Neural cell (in vitro differentiated cells): Measurements from ENCODE around the gene PROK2. TPM values are rescaled to one million over a fixed set of nuclear protein-coding genes. Genes with fewer than 3 reads are reported as not detected.

Experiments used
- H2AFZ ChIP-seq: fragments of 200-600, 300-800 bp; sonication (generic), shearing (Covaris generic); 2 replicates; pipeline ENCODE4 v1.6.0; 2014; ENCODE audit warnings: low read depth, mild to moderate bottlenecking, antibody characterized with exemption, low read length, moderate library complexity
- H3F3A ChIP-seq: fragments of 200-600 bp; shearing (Covaris generic); 2 replicates; pipeline ENCODE4 v1.6.1; 2016; ENCODE audit warnings: mild to moderate bottlenecking, moderate library complexity, mixed read lengths, antibody characterized with exemption, low read length; ENCODE audit not compliant: insufficient read depth, poor library complexity, severe bottlenecking
- H3K27ac ChIP-seq: fragments of 200-600, 300-800 bp; sonication (generic), shearing (Covaris generic); 2 replicates; pipeline ENCODE4 v1.5.1; 2014; ENCODE audit warnings: mild to moderate bottlenecking, low read length, moderate library complexity
- H3K27me3 ChIP-seq: fragments of 300-800, 200-600 bp; sonication (generic), shearing (Covaris generic); 2 replicates; pipeline ENCODE4 v1.6.0; 2014; ENCODE audit warnings: mild to moderate bottlenecking, low read depth, low read length, moderate library complexity; ENCODE audit not compliant: insufficient read depth
- H3K36me3 ChIP-seq: fragments of 300-800, 200-600 bp; sonication (generic), shearing (Covaris generic); 2 replicates; pipeline ENCODE4 v1.5.1; 2014; ENCODE audit warnings: mild to moderate bottlenecking, antibody characterized with exemption, low read length, moderate library complexity; ENCODE audit not compliant: insufficient read depth
- H3K4me2 ChIP-seq: fragments of 300-800, 200-600 bp; sonication (generic), shearing (Covaris generic); 2 replicates; pipeline ENCODE4 v1.6.0; 2014; ENCODE audit warnings: mild to moderate bottlenecking, low read length
- H3K4me3 ChIP-seq: fragments of 300-800, 200-600 bp; sonication (generic), shearing (Covaris generic); 2 replicates; pipeline ENCODE4 v1.5.1; 2014; ENCODE audit warnings: mild to moderate bottlenecking, low read length, moderate library complexity
- H3K79me2 ChIP-seq: fragments of 200-600 bp; shearing (Covaris generic); replicated peaks from 2 replicates; pipeline ENCODE4 v1.6.0; 2014; ENCODE audit warnings: mild to moderate bottlenecking, low read length, moderate library complexity; ENCODE audit not compliant: insufficient read depth
- H3K9ac ChIP-seq: fragments of 300-800, 200-600 bp; sonication (generic), shearing (Covaris generic); 2 replicates; pipeline ENCODE4 v1.6.1; 2016; ENCODE audit warnings: mild to moderate bottlenecking, low read length, mixed read lengths
- H3K9me2 ChIP-seq: fragments of 200-600 bp; shearing (Covaris generic); 2 replicates; pipeline ENCODE4 v1.6.1; 2016; ENCODE audit warnings: mild to moderate bottlenecking, low read length, mixed read lengths; ENCODE audit not compliant: insufficient read depth
- H3K9me3 ChIP-seq: fragments of 200-600, 300-800 bp; sonication (generic), shearing (Covaris generic); 2 replicates; pipeline ENCODE4 v1.6.1; 2016; ENCODE audit warnings: mild to moderate bottlenecking, mixed run types, low read length, moderate library complexity, mixed read lengths
- H4K20me1 ChIP-seq: fragments of 200-600 bp; shearing (Covaris generic); 2 replicates; pipeline ENCODE4 v1.6.1; 2016; ENCODE audit warnings: mild to moderate bottlenecking, mixed run types; ENCODE audit not compliant: insufficient read depth
- CTCF ChIP-seq: fragments of 450-650 bp; IDR thresholded peaks from 2 replicates; pipeline ENCODE4 v1.5.1; 2014; ENCODE audit warnings: antibody characterized with exemption, mild to moderate bottlenecking, moderate library complexity; ENCODE audit not compliant: poor library complexity, severe bottlenecking
- EP300 ChIP-seq: fragments of 450-650 bp; conservative IDR thresholded peaks from 2 replicates; pipeline ENCODE4 v1.6.1; 2014; ENCODE audit warnings: antibody characterized with exemption, mild to moderate bottlenecking, moderate library complexity; ENCODE audit not compliant: poor library complexity, severe bottlenecking
- EZH2 ChIP-seq: fragments of 200-600, 300-800 bp; shearing (Covaris generic), sonication (generic); IDR thresholded peaks from 2 replicates; pipeline ENCODE4 v1.6.1; 2014; ENCODE audit warnings: antibody characterized with exemption, low read length, borderline replicate concordance, mild to moderate bottlenecking; ENCODE audit not compliant: insufficient read depth, poor library complexity, severe bottlenecking
- MXI1 ChIP-seq: fragments of 450-650 bp; conservative IDR thresholded peaks from 2 replicates; pipeline ENCODE4 v1.6.1; 2014; ENCODE audit warnings: antibody characterized with exemption, mild to moderate bottlenecking; ENCODE audit not compliant: poor library complexity, severe bottlenecking
- POLR2AphosphoS5 ChIP-seq: IDR thresholded peaks from 2 replicates; pipeline ENCODE4 v1.6.1; 2012
- RAD21 ChIP-seq: fragments of 450-650 bp; conservative IDR thresholded peaks from 2 replicates; pipeline ENCODE4 v1.6.1; 2014; ENCODE audit warnings: antibody characterized with exemption, mild to moderate bottlenecking, moderate library complexity
- SMC3 ChIP-seq: fragments of 450-650 bp; conservative IDR thresholded peaks from 2 replicates; pipeline ENCODE4 v1.6.1; 2014; ENCODE audit warnings: antibody characterized with exemption, mild to moderate bottlenecking, moderate library complexity; ENCODE audit not compliant: poor library complexity
- TAF1 ChIP-seq: IDR thresholded peaks from 2 replicates; pipeline ENCODE4 v1.6.1; 2012; ENCODE audit warnings: low read depth
- polyA plus RNA-seq: library from polyadenylated mRNA; depleted of rRNA; stranded (reverse); fragments of >200 nt; gene quantifications from 2 replicates; pipeline ENCODE4 v1.2.3, GENCODE V29; 2014
- TF ChIP-seq, protein P1 (sequence below): IDR thresholded peaks from 2 replicates; pipeline ENCODE4 v1.6.1; 2012; ENCODE audit warnings: borderline replicate concordance

PROK2 gene
- polyA plus RNA-seq, 1 donor from 2014 or later: 0.30 TPM

- no peaks in the 10 kb centered on the region for H4K20me1 ChIP-seq
- H3F3A ChIP-seq: no peaks in the 10 kb centered on the region
- no peaks in the 10 kb centered on the region for H3K27me3 ChIP-seq
- H2AFZ ChIP-seq: no peak overlapping the region
- no peaks in the 10 kb centered on the region for H3K79me2 ChIP-seq
- no peak overlapping the region for H3K4me3 ChIP-seq
- H3K9ac ChIP-seq: no peak overlapping the region
- H3K9me2 ChIP-seq: no peaks in the 10 kb centered on the region
- H3K36me3 ChIP-seq: no peaks in the 10 kb centered on the region
- H3K4me2 ChIP-seq: no peak overlapping the region
- H3K27ac ChIP-seq: no peak overlapping the region
- no peak for TF ChIP-seq RAD21
- no peak for TF ChIP-seq MXI1
- TF ChIP-seq EP300: no peak
- TF ChIP-seq TAF1: no peak
- no peak for TF ChIP-seq CTCF
- TF ChIP-seq POLR2AphosphoS5: no peak
- TF ChIP-seq, protein P1, sequence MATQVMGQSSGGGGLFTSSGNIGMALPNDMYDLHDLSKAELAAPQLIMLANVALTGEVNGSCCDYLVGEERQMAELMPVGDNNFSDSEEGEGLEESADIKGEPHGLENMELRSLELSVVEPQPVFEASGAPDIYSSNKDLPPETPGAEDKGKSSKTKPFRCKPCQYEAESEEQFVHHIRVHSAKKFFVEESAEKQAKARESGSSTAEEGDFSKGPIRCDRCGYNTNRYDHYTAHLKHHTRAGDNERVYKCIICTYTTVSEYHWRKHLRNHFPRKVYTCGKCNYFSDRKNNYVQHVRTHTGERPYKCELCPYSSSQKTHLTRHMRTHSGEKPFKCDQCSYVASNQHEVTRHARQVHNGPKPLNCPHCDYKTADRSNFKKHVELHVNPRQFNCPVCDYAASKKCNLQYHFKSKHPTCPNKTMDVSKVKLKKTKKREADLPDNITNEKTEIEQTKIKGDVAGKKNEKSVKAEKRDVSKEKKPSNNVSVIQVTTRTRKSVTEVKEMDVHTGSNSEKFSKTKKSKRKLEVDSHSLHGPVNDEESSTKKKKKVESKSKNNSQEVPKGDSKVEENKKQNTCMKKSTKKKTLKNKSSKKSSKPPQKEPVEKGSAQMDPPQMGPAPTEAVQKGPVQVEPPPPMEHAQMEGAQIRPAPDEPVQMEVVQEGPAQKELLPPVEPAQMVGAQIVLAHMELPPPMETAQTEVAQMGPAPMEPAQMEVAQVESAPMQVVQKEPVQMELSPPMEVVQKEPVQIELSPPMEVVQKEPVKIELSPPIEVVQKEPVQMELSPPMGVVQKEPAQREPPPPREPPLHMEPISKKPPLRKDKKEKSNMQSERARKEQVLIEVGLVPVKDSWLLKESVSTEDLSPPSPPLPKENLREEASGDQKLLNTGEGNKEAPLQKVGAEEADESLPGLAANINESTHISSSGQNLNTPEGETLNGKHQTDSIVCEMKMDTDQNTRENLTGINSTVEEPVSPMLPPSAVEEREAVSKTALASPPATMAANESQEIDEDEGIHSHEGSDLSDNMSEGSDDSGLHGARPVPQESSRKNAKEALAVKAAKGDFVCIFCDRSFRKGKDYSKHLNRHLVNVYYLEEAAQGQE: no peak
- no peaks in the 10 kb centered on the region for H3K9me3 ChIP-seq
Observed at GRCh38 chr3:71805199-71805598, 20.3 kb upstream of the PROK2 start.

DNA sequence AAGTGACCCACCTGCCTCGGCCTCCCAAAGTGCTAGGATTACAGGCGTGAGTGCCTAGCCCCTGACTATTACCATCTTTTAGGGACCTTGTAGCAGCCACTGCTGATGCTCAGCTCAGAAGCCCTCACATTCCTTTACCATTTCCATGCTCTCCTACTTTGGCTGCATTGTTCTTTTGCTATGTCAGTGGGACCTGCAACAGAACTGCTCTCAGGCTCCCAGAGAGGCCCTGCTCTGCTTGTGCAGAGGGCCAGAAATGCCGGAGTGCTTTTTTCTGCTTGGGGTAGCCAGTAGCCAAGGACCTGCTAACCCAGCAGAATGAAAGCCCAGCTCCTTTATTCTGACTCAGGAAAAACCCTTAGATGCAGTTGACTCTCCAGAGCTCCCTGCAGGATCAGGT lies 18.3 kb upstream of the PROK2 start:
- Histone ChIP-seq H4K20me1 (no peaks in the 10 kb centered on the region), H3K9me3 (no peaks in the 10 kb centered on the region), H3K36me3 (no peaks in the 10 kb centered on the region), H3K9ac (no peak overlapping the region), H3K9me2 (no peaks in the 10 kb centered on the region), H3K27ac (no peak overlapping the region), H3F3A (no peaks in the 10 kb centered on the region), H3K27me3 (no peaks in the 10 kb centered on the region), H3K4me3 (no peak overlapping the region), H3K4me2 (no peak overlapping the region), H3K79me2 (no peaks in the 10 kb centered on the region), H2AFZ (no peak overlapping the region)
- TF ChIP-seq EP300 (no peak), SMC3 (no peak), TAF1 (no peak), MXI1 (no peak), RAD21 (no peak), POLR2AphosphoS5 (no peak), CTCF (no peak), EZH2 (no peak)
- TF ChIP-seq, protein P1: no peak
